Measurements from ENCODE around the gene STON2. TPM values are rescaled to one million over a fixed set of nuclear protein-coding genes. Genes with fewer than 3 reads are reported as not detected.

The STON2 gene
- total and polyA plus RNA-seq, 2 of the 8 experiments (the other 6 are each of a cell fraction or from before 2014, with no cell fraction given): 8.9 to 50.0 TPM

DNA sequence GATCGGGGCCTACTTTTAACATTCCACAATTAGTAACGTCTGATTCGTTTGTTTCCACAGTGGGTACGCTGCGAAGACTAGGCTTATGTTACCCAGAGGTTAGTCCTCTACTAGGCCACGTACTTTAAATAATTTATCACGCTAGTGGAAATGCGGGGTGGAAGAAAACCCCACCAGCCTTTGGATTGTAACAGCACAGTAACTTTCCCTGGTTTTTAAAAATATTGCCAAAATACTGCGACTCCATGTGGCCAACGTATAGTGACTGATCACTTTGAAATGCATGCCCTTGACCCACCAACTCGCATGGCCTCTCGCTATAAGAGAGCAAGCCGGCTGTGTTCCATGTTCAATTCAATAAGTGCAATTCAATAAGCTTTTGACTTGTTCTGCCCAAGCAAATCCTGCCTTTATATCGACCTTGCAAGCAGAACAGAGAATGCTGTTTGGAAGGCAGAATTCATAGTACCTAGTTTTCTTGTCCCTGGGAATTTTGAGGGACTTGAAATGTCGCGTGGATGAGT, 178.5 kb downstream of the STON2 start:
- Histone ChIP-seq H3K56ac (replicated peaks; ENCODE audit: insufficient read length, low read depth, low read length) (peak overlapping the region; percentile 56), H3K9ac (replicated peaks in 1 of 4; ENCODE audit: extremely low read depth in 1 of 4, low read depth in 3 of 4, low read length in 3 of 4) (peak overlapping the region; percentile 82 to 98 (median 96)), H3K4me1 (replicated peaks in 1 of 4; ENCODE audit: control insufficient read depth in 3 of 4, insufficient read depth in 4 of 4, low read length in 3 of 4) (peaks cover 0 to 5% (median 0%) of the 10 kb centered on the region in 4 experiments; a peak in 4 of 7 replicates), H4K8ac (ENCODE audit: extremely low read depth, insufficient read depth, low read length) (peak overlapping the region; percentile 96; the same call in 1 of the 2 replicates), H3K18ac (ENCODE audit: extremely low read depth, low read length) (peak overlapping the region; percentile 88), H3K23me2 (ENCODE audit: low read depth, low read length) (peaks cover 6% of the 10 kb centered on the region; the same call in 1 of the 2 replicates), H3K36me3 (ENCODE audit: control insufficient read depth in 2 of 4, insufficient read depth in 4 of 4, low read length in 3 of 4) (peaks cover 0 to under 1% (median 0%) of the 10 kb centered on the region in 4 experiments; a peak in 1 of 8 replicates), H2BK5ac (ENCODE audit: low read depth, low read length) (peak overlapping the region; percentile 98), H3K79me1 (ENCODE audit: low read depth, low read length) (no peaks in the 10 kb centered on the region), H3K14ac (ENCODE audit: insufficient read length) (no peak overlapping the region), H4K5ac (ENCODE audit: insufficient read length, low read depth, low read length) (peak overlapping the region; percentile 40), H4K20me1 (replicated peaks in 1 of 2; ENCODE audit: control insufficient read depth in 1 of 2, insufficient read depth in 2 of 2, low read length in 2 of 2) (peaks cover 0 to 2% of the 10 kb centered on the region in 2 experiments), H3K4ac (replicated peaks; ENCODE audit: insufficient read length, low read depth, low read length) (peak overlapping the region; percentile 80), H3K4me2 (ENCODE audit: insufficient read depth in 1 of 2, low read depth in 2 of 2, low read length in 2 of 2) (peak overlapping the region; percentile 72 to 82), H2AFZ (ENCODE audit: low read length) (0 out of 2 replicates have a peak overlapping the region, but pooled peaks have one; percentile 1), H4K91ac (replicated peaks; ENCODE audit: insufficient read length, low read length) (peak overlapping the region; percentile 53), H3K4me3 (ENCODE audit: extremely low read depth in 1 of 4, insufficient read depth in 2 of 4, low read depth in 3 of 4, low read length in 4 of 4) (peak overlapping the region; percentile 70 to 97 (median 87)), H2AK5ac (ENCODE audit: low read depth, low read length) (peak overlapping the region; percentile 55; the same call in 1 of the 2 replicates), H3K23ac (ENCODE audit: insufficient read length) (no peak overlapping the region), H3K9me3 (ENCODE audit: insufficient read depth in 2 of 2, low read depth in 1 of 2, low read length in 1 of 2) (no peaks in the 10 kb centered on the region), H3K27ac (ENCODE audit: low read depth, low read length) (peak overlapping the region; percentile 99), H2BK120ac (replicated peaks; ENCODE audit: low read depth, low read length) (peak overlapping the region; percentile 68), H2BK12ac (ENCODE audit: low read depth, low read length) (peak overlapping the region; percentile 95; the same call in 1 of the 2 replicates), H2BK15ac (ENCODE audit: low read length) (no peak overlapping the region), H3K79me2 (ENCODE audit: control insufficient read depth in 1 of 2, insufficient read depth in 2 of 2, low read length in 2 of 2) (peaks cover 0 to 32% of the 10 kb centered on the region in 2 experiments; a peak in 3 of 4 replicates), H2BK20ac (ENCODE audit: low read length) (0 out of 2 replicates have a peak overlapping the region, but pooled peaks have one; percentile 5), H3K27me3 (replicated peaks in 1 of 4; ENCODE audit: control insufficient read depth in 3 of 4, extremely low read depth in 1 of 4, insufficient read depth in 3 of 4, low read length in 3 of 4) (no peaks in the 10 kb centered on the region)
- POLR2A ChIA-PET (ENCODE audit: partially characterized antibody): interaction anchor here (0.6 to 4.0 kb wide), 38 partner anchors 9 to 281 kb away, joined by 3 to 38 read pairs (median 4); no protein-coding TSS in a partner anchor
- CTCF ChIA-PET (ENCODE audit: partially characterized antibody): interaction anchor here (1.0 to 1.7 kb wide), 5 partner anchors 11 to 243 kb away, joined by 3 to 7 read pairs (median 4); no protein-coding TSS in a partner anchor
- FAIRE-seq (no peak), DNase-seq (ENCODE audit: low read depth in 1 of 2, low spot score in 2 of 2) (no peak)
- WGBS, 2 experiments (ENCODE audit: extremely low coverage in 1 of 2, insufficient coverage in 1 of 2, insufficient read length in 1 of 2, insufficient replicate concordance in 2 of 2, low coverage in 1 of 2, low lambda C conversion rate in 2 of 2, missing lambda C conversion rate in 1 of 2): 13% methylated on average over 16 of the region's 16 CpGs; no CpG with 5 or more reads in 1 of the 2 experiments
- TF ChIP-seq CHD1 (IDR thresholded peaks at IDR 0.05; ENCODE audit: low read depth, low read length) (no peak), RFX5 (IDR thresholded peaks at IDR 0.05; ENCODE audit: borderline replicate concordance, low read depth, low read length) (no peak), PHF8 (conservative IDR thresholded peaks at IDR 0.05; ENCODE audit: low read depth, low read length) (peak; percentile 77)

Measured in H1 (cell line).